Erythroblast (primary cell): ENCODE data around the gene TRIM26.
"Not testable (repeated sequence)": the region's sequence is repeated elsewhere in the genome, so short reads cannot be mapped to it uniquely, and the experiment has no call there.

Source experiments
- DNase-seq, 2 experiments: peaks; one replicate each; lab custom pipeline; 2025; lab: John Stamatoyannopoulos, UW
- GATA1 ChIP-seq: IDR thresholded peaks from 2 replicates; pipeline ENCODE4 v1.6.1; 2011; ENCODE audit warnings: low read depth, mild to moderate bottlenecking, control low read depth, low read length, moderate library complexity
- POLR2A ChIP-seq: IDR thresholded peaks from 2 replicates; pipeline ENCODE4 v1.6.1; 2011; ENCODE audit warnings: mild to moderate bottlenecking, low read length

Gene TRIM26

DNA sequence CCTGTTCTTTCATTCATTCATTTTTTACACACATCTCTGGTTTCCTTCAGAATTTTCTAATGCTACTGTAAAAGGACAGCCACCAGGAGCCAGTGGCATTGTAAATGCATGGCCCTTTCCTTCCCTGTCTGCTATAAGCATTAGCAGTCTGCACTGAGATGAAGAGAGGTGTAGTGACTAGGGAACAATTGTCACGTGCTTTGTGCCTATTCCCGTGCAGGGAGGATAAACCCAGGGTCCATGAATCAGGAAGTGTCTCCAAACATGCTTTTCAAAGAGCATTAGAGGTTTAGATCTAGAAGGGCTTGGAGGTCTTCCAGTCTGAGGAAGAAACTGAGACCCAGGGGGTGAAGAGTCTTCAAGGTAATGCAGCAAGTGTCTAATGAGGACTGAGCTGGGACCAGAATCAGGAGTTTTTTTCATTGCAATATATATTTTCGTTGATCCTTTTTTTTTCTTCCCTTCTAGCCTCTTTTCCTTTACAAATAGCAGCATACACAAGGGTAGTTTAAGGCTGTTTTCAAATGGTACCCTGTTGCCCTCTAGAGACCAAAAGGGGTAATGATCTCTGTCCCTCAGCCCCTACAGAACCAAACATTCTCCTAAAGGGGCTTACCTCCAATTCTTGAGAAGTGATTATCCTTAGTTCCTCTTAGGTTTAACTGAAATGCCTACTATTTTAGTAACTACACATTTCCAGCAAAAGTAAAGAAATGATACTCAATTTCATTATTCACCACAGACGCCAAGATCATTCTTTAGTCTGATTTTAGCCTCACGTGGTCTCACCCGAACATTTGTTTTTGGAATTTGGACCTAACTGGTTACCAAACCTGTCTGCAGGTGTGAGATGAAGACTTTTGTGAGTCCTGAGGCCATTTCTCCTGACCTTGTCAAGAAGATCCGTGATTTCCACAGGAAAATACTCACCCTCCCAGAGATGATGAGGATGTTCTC is 43.3 kb downstream of the TRIM26 start:
- TF ChIP-seq POLR2A = no peak
- no peak for TF ChIP-seq GATA1
- DNase-seq = peak; percentile 72 to 81

DNA sequence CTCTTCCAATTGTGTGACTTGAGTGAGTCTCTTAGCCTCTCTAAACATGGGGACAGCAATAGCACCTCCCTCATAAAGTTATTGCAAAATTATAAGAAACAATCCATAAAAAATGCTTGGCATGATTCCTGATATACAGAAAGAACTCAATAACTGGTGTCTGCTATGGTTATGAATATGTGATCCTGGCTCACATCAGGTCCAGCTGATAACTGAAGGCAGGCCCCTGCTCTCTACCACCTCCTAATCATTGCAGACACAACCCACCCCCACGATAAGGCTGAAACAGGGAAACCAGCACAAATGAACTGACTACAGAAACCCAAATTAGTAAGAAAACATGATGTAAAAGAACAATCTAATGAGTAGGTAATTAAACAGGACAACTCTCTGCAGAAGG is 44.5 kb downstream of the TRIM26 start:
- peak; percentile 63 to 84 for DNase-seq
- no peak for TF ChIP-seq GATA1
- no peak for TF ChIP-seq POLR2A

GRCh38 chr6:30167101-30167500 is 46.1 kb downstream of the TRIM26 start:
- DNase-seq = no peak
- TF ChIP-seq POLR2A (no peak), GATA1 (no peak)

GRCh38 chr6:30165238-30165637 is 48.0 kb downstream of the TRIM26 start:
- not testable (repeated sequence) for DNase-seq

DNA sequence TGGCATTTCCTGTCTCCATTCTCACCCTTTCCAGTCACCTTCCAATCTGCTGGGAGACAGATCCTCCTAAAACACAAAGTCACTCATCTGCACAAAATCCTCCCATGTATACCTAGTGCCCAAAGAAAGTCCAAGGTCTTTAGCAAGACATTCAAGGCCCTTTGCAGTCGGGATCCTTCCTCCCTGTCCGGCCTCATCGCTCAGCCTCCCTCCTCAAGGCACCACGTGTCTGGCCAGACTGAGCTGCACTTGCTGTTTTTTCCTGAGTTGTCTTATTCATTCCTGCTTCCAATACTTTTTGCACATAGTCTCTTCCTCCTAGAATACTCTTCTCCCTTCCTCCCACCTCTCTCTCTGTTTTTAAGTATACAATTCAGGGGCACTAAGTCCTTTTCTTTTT is 48.5 kb downstream of the TRIM26 start:
- DNase-seq = no peak
- TF ChIP-seq POLR2A = no peak
- no peak for TF ChIP-seq GATA1

- TF ChIP-seq POLR2A = no peak
- TF ChIP-seq GATA1 = no peak
- no peak for DNase-seq
Observed at GRCh38 chr6:30163918-30164654, 49.1 kb downstream of the TRIM26 start.

GRCh38 chr6:30163090-30163917 is 49.9 kb downstream of the TRIM26 start, which contains the start of gene TRIM15:
Gene TRIM15, plus strand, starts transcription at chr6:30163546. Its CDS starts 139 bp downstream, at chr6:30163685.
- no peak for DNase-seq

DNA sequence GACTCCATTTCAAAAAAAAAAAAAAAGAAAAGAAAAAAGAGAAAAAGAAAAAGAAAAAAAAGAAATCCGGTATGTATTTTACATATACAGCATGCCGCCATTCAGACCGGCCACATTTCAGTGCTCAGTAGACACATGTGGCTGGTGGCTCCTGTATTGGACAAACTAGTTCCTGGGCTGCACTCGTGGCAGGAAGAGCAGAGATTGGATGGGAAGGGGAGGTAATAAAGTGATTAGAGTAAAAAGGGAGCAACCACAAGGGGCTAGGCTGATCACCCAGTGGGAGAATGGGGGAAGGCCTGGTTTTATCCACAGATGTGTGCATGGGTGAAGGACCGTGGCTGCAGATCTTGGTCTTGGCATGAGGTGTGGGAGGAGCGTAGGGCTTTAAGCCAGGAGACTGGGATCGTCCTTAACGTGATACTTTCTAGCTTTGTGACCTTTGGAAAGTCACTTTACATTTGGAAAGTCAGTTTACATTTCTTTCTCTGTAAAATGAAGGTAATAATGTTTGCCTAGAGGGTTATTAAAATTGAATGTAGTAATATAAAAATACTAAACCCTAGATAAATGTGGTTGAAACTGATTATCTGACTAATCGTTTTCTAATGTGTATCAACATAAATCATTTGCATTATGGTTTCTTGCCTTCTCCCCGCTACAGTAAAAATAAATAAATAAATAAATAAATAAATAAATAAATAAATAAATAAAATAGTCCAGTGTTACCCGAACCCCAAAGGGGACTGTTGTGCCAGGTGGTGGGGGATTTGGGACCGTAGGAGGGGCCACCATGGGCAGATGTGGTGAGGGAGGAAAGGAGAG is 50.7 kb downstream of the TRIM26 start:
- DNase-seq = no peak
- TF ChIP-seq GATA1 (no peak), POLR2A (no peak)

More at GRCh38 chr6:30163090-30163917, 49.9 kb downstream of the TRIM26 start, which contains the start of gene TRIM15:
- no peak for TF ChIP-seq GATA1
- no peak for TF ChIP-seq POLR2A

- TF ChIP-seq POLR2A (peak; percentile 85), GATA1 (peak; percentile 72)
- DNase-seq = peak; percentile 91 to 98
Observed at GRCh38 chr6:30160785-30161531, 52.2 kb downstream of the TRIM26 start, which contains the start of gene TRIM10. Gene TRIM10, minus strand, starts transcription at chr6:30161211. Its CDS starts 353 bp downstream, at chr6:30160858.

- DNase-seq = peak; percentile 20 to 34
- no peak for TF ChIP-seq POLR2A
- no peak for TF ChIP-seq GATA1
Observed at GRCh38 chr6:30160008-30160784, 53.0 kb downstream of the TRIM26 start.

DNA sequence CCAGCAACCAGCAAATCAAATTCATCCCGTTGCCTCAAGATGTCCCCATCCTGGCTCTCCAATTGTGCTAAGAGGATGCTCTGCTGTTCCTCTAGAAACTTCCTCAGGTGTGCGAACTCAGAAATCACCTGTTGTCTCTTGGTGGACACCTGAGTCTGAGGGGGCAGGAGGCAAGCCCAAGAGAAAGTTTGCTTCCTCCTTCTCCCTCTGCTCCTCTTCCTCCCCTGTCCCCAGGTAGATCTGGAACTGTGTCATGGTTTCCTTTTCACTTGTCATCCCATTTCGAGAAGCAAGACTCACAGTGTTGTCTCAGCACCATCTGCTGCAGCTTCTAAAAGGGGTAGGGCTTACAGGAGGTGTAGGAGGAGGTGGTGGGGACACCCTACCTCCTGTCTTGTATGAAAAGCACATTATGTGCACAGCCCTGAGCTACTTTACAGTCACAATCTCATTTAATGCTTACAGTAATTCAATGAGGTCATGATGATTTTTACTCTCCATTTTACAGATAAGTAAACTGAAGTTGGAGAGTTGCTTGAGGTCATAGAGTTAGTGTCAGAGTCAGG is 54.6 kb downstream of the TRIM26 start:
- peak; percentile 35 for TF ChIP-seq POLR2A
- no peak for TF ChIP-seq GATA1
- DNase-seq = peak; percentile 38 to 42
